ENCODE measurements around the gene LRRC10. TPM values are rescaled to one million over a fixed set of nuclear protein-coding genes. Genes with fewer than 3 reads are reported as not detected.
A peak's percentile ranks its signal among the peaks of the same experiment; 100 is the strongest.

The LRRC10 gene
- total RNA-seq, 6 experiments from 2014 or later = not detected

GRCh38 chr12:69589082-69589481 lies 21.6 kb downstream of the LRRC10 start:
- Mint-ChIP-seq H3K9me3 (no peaks in the 10 kb centered on the region), H3K4me3 (no peak overlapping the region), H3K27me3 (ENCODE audit: insufficient read depth) (no peaks in the 10 kb centered on the region; the same call in none of the 2 replicates), H3K27ac (no peak overlapping the region), H3K4me1 (ENCODE audit: low read depth) (peaks cover 10% of the 10 kb centered on the region), H3K36me3 (ENCODE audit: low read depth) (peaks cover 41% of the 10 kb centered on the region)
- DNase-seq = no peak
- no peak for TF ChIP-seq CTCF (IDR thresholded peaks at IDR 0.05)

DNA sequence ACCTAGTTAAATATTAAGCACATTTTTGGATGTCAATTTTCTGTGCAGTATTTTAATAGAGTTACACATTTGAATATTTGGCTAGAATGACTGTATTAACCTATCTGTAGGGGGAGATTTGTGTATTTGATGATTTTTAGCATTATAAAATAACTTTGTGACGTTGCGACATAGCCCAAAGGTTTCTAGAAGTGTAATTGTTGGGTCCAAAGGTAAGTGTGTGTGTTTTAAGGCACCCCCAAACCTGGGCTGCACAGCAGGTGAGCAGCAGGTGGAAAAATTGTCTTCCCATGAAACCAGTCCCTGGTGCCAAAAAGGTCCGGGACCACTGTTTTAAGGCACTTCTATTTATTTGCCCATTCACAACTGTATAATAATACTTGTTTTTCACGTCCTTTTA lies 22.2 kb downstream of the LRRC10 start:
- Mint-ChIP-seq H3K27me3 (ENCODE audit: insufficient read depth) (no peaks in the 10 kb centered on the region; the same call in none of the 2 replicates), H3K27ac (no peak overlapping the region), H3K4me3 (no peak overlapping the region), H3K4me1 (ENCODE audit: low read depth) (peaks cover 10% of the 10 kb centered on the region), H3K36me3 (ENCODE audit: low read depth) (peaks cover 36% of the 10 kb centered on the region), H3K9me3 (no peaks in the 10 kb centered on the region)
- DNase-seq = no peak
- no peak for TF ChIP-seq CTCF (IDR thresholded peaks at IDR 0.05)

- TF ChIP-seq CTCF (IDR thresholded peaks at IDR 0.05) = peak; percentile 67
- peaks cover 2% of the 10 kb centered on the region for H3K27me3 Mint-ChIP-seq (ENCODE audit: insufficient read depth)
- H3K27ac Mint-ChIP-seq = peak within 1 kb of the TSS; percentile 97
- peaks cover 10% of the 10 kb centered on the region for H3K4me1 Mint-ChIP-seq (ENCODE audit: low read depth)
- peak; percentile 93 for DNase-seq
- no peaks in the 10 kb centered on the region for H3K9me3 Mint-ChIP-seq
- H3K4me3 Mint-ChIP-seq = peak within 1 kb of the TSS; percentile 97
- H3K36me3 Mint-ChIP-seq (ENCODE audit: low read depth) = peaks cover 28% of the 10 kb centered on the region
These were observed 25.3 kb downstream of the LRRC10 start, which contains the start of gene CCT2 for GRCh38 chr12:69585189-69586062. TSS of gene CCT2 (plus strand) at chr12:69585459. CDS start at chr12:69585522, 63 bp downstream.

- peak; percentile 46 for TF ChIP-seq CTCF (IDR thresholded peaks at IDR 0.05)
- H3K27ac Mint-ChIP-seq = no peak overlapping the region
- no peak overlapping the region for H3K4me3 Mint-ChIP-seq
- peaks cover 12% of the 10 kb centered on the region for H3K36me3 Mint-ChIP-seq (ENCODE audit: low read depth)
- H3K27me3 Mint-ChIP-seq (ENCODE audit: insufficient read depth) = peaks cover 2% of the 10 kb centered on the region
- no peaks in the 10 kb centered on the region for H3K9me3 Mint-ChIP-seq
- peaks cover 18% of the 10 kb centered on the region for H3K4me1 Mint-ChIP-seq (ENCODE audit: low read depth)
- peak; percentile 40 for DNase-seq
These were observed 27.5 kb downstream of the LRRC10 start for GRCh38 chr12:69583203-69583602.

DNA sequence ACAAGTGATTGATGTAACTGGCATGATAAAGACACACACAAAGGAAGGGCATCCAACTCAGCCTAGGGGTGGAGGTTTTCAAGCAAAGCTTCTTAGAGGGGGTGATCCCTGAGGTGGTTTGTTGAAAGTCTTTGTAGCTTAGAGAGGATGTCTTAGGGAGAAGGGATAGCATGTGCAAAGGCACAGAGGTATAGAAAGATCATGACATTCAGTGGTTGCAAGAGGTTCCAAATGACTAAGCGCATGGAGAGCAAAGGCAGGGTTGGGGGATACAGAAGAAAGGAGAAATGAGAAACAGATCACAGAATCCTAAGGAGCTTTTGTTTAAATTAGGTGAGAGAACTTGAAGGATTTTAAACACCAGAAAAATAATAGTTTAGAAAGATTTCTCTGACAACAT lies 30.6 kb downstream of the LRRC10 start:
- no peak overlapping the region for H3K27ac Mint-ChIP-seq
- no peaks in the 10 kb centered on the region for H3K9me3 Mint-ChIP-seq
- no peak for DNase-seq
- no peak for TF ChIP-seq CTCF (IDR thresholded peaks at IDR 0.05)
- peaks cover 2% of the 10 kb centered on the region for H3K27me3 Mint-ChIP-seq (ENCODE audit: insufficient read depth)
- 0 out of 2 replicates have a peak, but pooled peaks cover 4% of the 10 kb centered on the region for H3K36me3 Mint-ChIP-seq (ENCODE audit: low read depth)
- peaks cover 23% of the 10 kb centered on the region for H3K4me1 Mint-ChIP-seq (ENCODE audit: low read depth)
- no peak overlapping the region; the same call in 1 of the 2 replicates for H3K4me3 Mint-ChIP-seq

Measured in HFFc6 (cell line).